ENCODE measurements around the gene UBE2L5. TPM values are rescaled to one million over a fixed set of nuclear protein-coding genes. Genes with fewer than 3 reads are reported as not detected.

Gene UBE2L5
- total RNA-seq, 1 donor from 2014 or later: not detected

GRCh38 chr13:30377312-30377685 is 45.0 kb upstream of the UBE2L5 start:
- no peak for TF ChIP-seq CTCF (IDR thresholded peaks at IDR 0.05; ENCODE audit: unreplicated experiment)
- no peaks in the 10 kb centered on the region for H3K9me3 Mint-ChIP-seq (ENCODE audit: unreplicated experiment)
- no peak overlapping the region for H3K27ac Mint-ChIP-seq (ENCODE audit: unreplicated experiment)
- H3K4me1 Mint-ChIP-seq (ENCODE audit: unreplicated experiment): no peaks in the 10 kb centered on the region
- H3K27me3 Mint-ChIP-seq (ENCODE audit: unreplicated experiment): peaks cover 9% of the 10 kb centered on the region
- no peaks in the 10 kb centered on the region for H3K36me3 Mint-ChIP-seq (ENCODE audit: low read depth, unreplicated experiment)
- no peak overlapping the region for H3K4me3 Mint-ChIP-seq (ENCODE audit: unreplicated experiment)
- no peak for DNase-seq (ENCODE audit: low spot score)

GRCh38 chr13:30378191-30378590 is 44.1 kb upstream of the UBE2L5 start:
- TF ChIP-seq CTCF (IDR thresholded peaks at IDR 0.05; ENCODE audit: unreplicated experiment): no peak
- Mint-ChIP-seq H3K4me3 (ENCODE audit: unreplicated experiment) (no peak overlapping the region), H3K27me3 (ENCODE audit: unreplicated experiment) (peaks cover 7% of the 10 kb centered on the region), H3K36me3 (ENCODE audit: low read depth, unreplicated experiment) (no peaks in the 10 kb centered on the region), H3K4me1 (ENCODE audit: unreplicated experiment) (no peaks in the 10 kb centered on the region), H3K27ac (ENCODE audit: unreplicated experiment) (no peak overlapping the region), H3K9me3 (ENCODE audit: unreplicated experiment) (no peaks in the 10 kb centered on the region)
- DNase-seq (ENCODE audit: low spot score): no peak

GRCh38 chr13:30381049-30381448 is 41.2 kb upstream of the UBE2L5 start:
- no peak overlapping the region for H3K27ac Mint-ChIP-seq (ENCODE audit: unreplicated experiment)
- H3K36me3 Mint-ChIP-seq (ENCODE audit: low read depth, unreplicated experiment): no peaks in the 10 kb centered on the region
- TF ChIP-seq CTCF (IDR thresholded peaks at IDR 0.05; ENCODE audit: unreplicated experiment): no peak
- no peaks in the 10 kb centered on the region for H3K4me1 Mint-ChIP-seq (ENCODE audit: unreplicated experiment)
- H3K27me3 Mint-ChIP-seq (ENCODE audit: unreplicated experiment): no peaks in the 10 kb centered on the region
- no peak for DNase-seq (ENCODE audit: low spot score)
- no peak overlapping the region for H3K4me3 Mint-ChIP-seq (ENCODE audit: unreplicated experiment)
- H3K9me3 Mint-ChIP-seq (ENCODE audit: unreplicated experiment): no peaks in the 10 kb centered on the region

- Mint-ChIP-seq H3K36me3 (ENCODE audit: low read depth, unreplicated experiment) (no peaks in the 10 kb centered on the region), H3K27ac (ENCODE audit: unreplicated experiment) (no peak overlapping the region), H3K9me3 (ENCODE audit: unreplicated experiment) (no peaks in the 10 kb centered on the region), H3K27me3 (ENCODE audit: unreplicated experiment) (peaks cover under 1% of the 10 kb centered on the region), H3K4me1 (ENCODE audit: unreplicated experiment) (peaks cover under 1% of the 10 kb centered on the region), H3K4me3 (ENCODE audit: unreplicated experiment) (no peak overlapping the region)
- DNase-seq (ENCODE audit: low spot score): no peak
- no peak for TF ChIP-seq CTCF (IDR thresholded peaks at IDR 0.05; ENCODE audit: unreplicated experiment)
These were observed 39.3 kb upstream of the UBE2L5 start for GRCh38 chr13:30382836-30383525.

GRCh38 chr13:30388406-30389283 is 33.6 kb upstream of the UBE2L5 start:
- H3K4me3 Mint-ChIP-seq (ENCODE audit: unreplicated experiment): no peak overlapping the region
- no peak for TF ChIP-seq CTCF (IDR thresholded peaks at IDR 0.05; ENCODE audit: unreplicated experiment)
- H3K27ac Mint-ChIP-seq (ENCODE audit: unreplicated experiment): peak overlapping the region; percentile 88
- H3K9me3 Mint-ChIP-seq (ENCODE audit: unreplicated experiment): no peaks in the 10 kb centered on the region
- peaks cover 18% of the 10 kb centered on the region for H3K4me1 Mint-ChIP-seq (ENCODE audit: unreplicated experiment)
- peak; percentile 40 for DNase-seq (ENCODE audit: low spot score)
- H3K36me3 Mint-ChIP-seq (ENCODE audit: low read depth, unreplicated experiment): no peaks in the 10 kb centered on the region
- peaks cover 6% of the 10 kb centered on the region for H3K27me3 Mint-ChIP-seq (ENCODE audit: unreplicated experiment)

All from endothelial cell (in vitro differentiated cells).